Measurements from ENCODE around the gene SLC1A3.
"Not testable (repeated sequence)": the region's sequence is repeated elsewhere in the genome, so short reads cannot be mapped to it uniquely, and the experiment has no call there.

Gene SLC1A3

GRCh38 chr5:36606428-36607113 lies at the start of gene SLC1A3:
SLC1A3 (plus strand) TSS chr5:36606606; CDS start chr5:36608424, 1,818 bp downstream.
- peak; percentile 34 for DNase-seq (ENCODE audit: low read depth, low spot score)
- H3K27ac ChIP-seq = peak within 1 kb of the TSS; percentile 31

- no peak for DNase-seq (ENCODE audit: low read depth, low spot score)
Observed at GRCh38 chr5:36558641-36559040, 47.8 kb upstream of the SLC1A3 start.

GRCh38 chr5:36561601-36562000 lies 44.8 kb upstream of the SLC1A3 start:
- no peak overlapping the region for H3K27ac ChIP-seq
- no peak for DNase-seq (ENCODE audit: low read depth, low spot score)

More at GRCh38 chr5:36558641-36559040, 47.8 kb upstream of the SLC1A3 start:
- H3K27ac ChIP-seq = no peak overlapping the region

- H3K27ac ChIP-seq = no peak overlapping the region
- DNase-seq (ENCODE audit: low read depth, low spot score) = no peak
Observed at GRCh38 chr5:36569491-36569890, 36.9 kb upstream of the SLC1A3 start.

- DNase-seq (ENCODE audit: low read depth, low spot score) = no peak
- no peak overlapping the region for H3K27ac ChIP-seq
Observed at GRCh38 chr5:36570301-36571095, 35.9 kb upstream of the SLC1A3 start.

DNA sequence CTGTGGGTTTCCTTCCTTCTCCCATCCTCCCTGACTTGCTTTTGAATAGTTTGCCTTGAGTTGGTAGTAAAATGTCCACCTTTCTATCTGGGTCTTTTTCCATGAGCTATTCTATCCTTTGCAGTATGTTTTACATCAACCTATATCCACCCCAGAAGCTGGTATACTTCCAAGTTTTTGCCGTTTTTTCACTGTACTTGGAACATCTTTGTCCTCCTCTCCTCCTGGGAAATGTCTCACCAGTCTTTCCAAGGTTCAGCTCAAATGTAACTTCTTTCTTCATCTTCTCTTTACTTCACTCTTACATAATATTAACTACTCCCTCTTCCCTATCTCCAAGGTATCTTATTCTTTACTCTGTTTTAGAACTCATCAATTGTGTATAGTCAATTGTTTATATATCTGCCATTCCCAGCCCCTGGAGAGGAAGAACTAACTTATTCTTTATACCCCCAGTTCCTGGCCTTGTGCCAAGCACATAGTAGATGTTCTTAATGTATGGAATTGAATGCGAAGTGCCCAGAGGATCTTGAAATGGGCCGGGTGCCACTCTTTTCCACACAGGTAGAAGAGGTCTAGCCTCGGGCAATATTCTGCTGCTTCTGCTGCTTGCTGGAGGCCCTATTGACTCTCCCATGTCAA lies 34.9 kb upstream of the SLC1A3 start:
- DNase-seq (ENCODE audit: low read depth, low spot score) = no peak
- H3K27ac ChIP-seq = no peak overlapping the region

- DNase-seq (ENCODE audit: low read depth, low spot score) = peak; percentile 50
- peak overlapping the region; percentile 82 for H3K27ac ChIP-seq
Observed at GRCh38 chr5:36573438-36573837, 33.0 kb upstream of the SLC1A3 start.

DNA sequence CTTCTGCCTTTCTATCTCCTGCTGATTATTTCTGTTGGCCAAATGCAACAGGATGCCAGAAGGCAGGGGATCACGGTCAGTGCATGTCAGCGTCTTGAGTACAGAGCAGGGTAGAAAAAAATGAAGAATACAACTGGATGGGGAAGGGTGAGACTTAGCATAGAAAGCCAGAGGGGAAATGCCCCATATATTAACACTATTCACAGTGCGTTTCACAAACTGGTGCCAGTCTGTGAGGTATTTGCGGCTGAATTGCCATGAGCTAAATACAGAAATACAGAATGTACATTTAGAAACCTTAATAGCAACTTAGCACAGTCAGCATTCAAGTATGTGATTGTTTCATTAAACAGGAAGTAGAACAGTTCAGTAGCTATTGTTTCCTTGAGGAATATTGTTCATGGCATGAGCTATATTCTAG lies 31.0 kb upstream of the SLC1A3 start:
- DNase-seq (ENCODE audit: low read depth, low spot score) = peak; percentile 41
- H3K27ac ChIP-seq = peak overlapping the region; percentile 82

DNA sequence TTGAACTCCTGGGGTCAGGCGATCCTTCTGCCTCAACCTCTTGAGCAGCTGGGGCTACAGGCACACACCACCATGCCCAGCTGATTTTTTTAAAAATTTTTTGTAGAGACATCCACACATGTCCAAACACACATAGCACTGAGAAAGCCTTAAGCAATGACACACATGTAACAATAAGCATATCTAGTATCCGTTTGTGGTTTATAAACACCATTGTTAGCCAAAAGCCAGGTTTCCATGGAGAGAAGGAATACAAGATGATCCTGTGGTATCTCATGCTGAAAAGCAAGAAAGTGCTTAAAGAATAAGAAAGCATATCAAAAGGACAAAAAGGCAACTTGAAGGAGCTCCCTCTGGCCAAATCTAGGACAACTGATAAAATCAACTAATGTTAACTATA lies 29.7 kb upstream of the SLC1A3 start:
- no peak for DNase-seq (ENCODE audit: low read depth, low spot score)
- no peak overlapping the region for H3K27ac ChIP-seq

DNA sequence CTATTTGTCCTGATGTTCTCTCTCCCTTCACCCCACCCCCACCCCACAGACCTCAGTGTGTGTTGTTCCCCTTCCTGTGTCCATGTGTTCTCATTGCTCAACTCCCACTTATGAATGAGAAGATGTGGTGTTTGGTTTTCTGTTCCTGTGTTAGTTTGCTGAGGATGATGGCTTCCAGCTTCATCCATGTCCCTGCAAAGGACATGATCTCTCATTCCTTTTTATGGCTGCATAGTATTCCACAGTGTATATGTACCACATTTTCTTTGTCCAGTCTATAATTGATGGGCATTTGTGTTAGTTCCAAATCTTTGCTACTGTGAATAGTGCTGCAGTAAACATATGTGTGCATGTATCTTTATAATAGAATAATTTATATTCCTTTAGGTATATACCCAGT lies 26.5 kb upstream of the SLC1A3 start:
- not testable (repeated sequence) for H3K27ac ChIP-seq; DNase-seq (ENCODE audit: low read depth, low spot score)

- no peak for DNase-seq (ENCODE audit: low read depth, low spot score)
- no peak overlapping the region for H3K27ac ChIP-seq
Observed at GRCh38 chr5:36581070-36581469, 25.3 kb upstream of the SLC1A3 start.

DNA sequence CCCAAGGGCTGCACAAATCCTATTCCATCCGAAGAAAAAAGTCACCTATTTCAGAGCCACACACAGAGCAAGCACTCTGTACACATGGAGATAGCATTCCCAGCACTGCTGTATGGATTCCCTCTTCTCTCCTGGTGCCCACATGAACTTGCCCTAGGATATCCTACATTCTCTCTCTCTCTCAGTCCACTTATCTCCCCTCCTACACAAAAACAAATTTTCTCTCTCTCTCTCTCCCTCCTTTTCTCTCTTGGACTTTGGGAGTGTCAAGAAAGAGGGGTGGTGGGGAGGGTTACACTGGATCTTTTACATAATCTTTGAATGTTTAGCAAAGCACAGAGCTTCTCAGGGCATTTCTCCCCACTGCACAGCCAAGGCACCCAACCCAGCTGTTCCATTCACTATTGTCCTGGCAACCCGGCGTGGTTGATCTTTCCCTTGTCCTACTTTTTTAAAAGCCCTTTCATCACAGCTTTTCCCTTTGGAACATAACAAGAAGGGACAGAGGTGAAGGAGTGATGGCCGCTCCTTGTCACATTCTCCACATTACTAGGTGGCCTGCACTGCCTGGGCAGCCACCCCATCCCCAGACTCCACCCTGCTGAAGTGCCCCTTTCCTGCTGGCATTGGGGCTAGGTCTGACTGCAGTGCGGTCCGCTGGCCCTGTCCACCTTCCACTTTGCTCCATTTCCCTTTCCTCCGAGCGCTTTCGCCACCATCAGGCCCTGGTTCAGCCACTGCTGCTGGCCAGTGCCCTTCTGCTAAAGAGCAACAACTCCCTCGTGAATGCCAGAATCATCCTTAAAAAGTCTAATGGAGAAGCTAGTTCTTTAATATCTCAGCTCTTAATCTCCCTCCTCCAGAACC lies 22.2 kb upstream of the SLC1A3 start:
- DNase-seq (ENCODE audit: low read depth, low spot score) = no peak
- H3K27ac ChIP-seq = no peak overlapping the region

DNA sequence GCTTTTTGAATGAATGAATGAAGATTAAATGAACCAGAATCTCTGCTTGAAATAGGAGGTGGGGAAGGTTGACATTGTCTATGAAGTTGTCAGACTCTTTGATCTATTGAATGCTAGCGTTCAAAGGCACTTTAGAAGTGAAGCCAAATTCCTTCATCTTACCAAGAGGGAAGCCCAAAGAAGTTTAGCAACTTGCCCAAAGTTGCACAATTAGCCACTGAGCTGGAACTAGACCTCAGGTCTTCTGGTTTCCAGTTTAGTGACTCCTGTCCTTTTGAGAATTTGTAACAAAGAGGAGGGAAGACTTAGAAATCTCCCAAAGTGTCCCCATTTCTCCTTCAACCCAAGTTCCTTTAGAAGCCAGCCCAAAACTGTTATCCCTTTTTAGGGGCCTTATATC lies 20.7 kb upstream of the SLC1A3 start:
- DNase-seq (ENCODE audit: low read depth, low spot score) = no peak
- no peak overlapping the region for H3K27ac ChIP-seq

- no peak for DNase-seq (ENCODE audit: low read depth, low spot score)
- no peak overlapping the region for H3K27ac ChIP-seq
Observed at GRCh38 chr5:36587354-36587753, 19.1 kb upstream of the SLC1A3 start.

- DNase-seq (ENCODE audit: low read depth, low spot score); H3K27ac ChIP-seq: not testable (repeated sequence)
Observed at GRCh38 chr5:36589735-36590134, 16.7 kb upstream of the SLC1A3 start.

GRCh38 chr5:36590513-36591286 lies 15.7 kb upstream of the SLC1A3 start:
- no peak overlapping the region for H3K27ac ChIP-seq

GRCh38 chr5:36593867-36594266 lies 12.5 kb upstream of the SLC1A3 start:
- DNase-seq (ENCODE audit: low read depth, low spot score) = no peak
- H3K27ac ChIP-seq = no peak overlapping the region

More at GRCh38 chr5:36590513-36591286, 15.7 kb upstream of the SLC1A3 start:
- DNase-seq (ENCODE audit: low read depth, low spot score) = no peak

- H3K27ac ChIP-seq = no peak overlapping the region
- DNase-seq (ENCODE audit: low read depth, low spot score) = no peak
Observed at GRCh38 chr5:36596247-36596646, 10.2 kb upstream of the SLC1A3 start.

DNA sequence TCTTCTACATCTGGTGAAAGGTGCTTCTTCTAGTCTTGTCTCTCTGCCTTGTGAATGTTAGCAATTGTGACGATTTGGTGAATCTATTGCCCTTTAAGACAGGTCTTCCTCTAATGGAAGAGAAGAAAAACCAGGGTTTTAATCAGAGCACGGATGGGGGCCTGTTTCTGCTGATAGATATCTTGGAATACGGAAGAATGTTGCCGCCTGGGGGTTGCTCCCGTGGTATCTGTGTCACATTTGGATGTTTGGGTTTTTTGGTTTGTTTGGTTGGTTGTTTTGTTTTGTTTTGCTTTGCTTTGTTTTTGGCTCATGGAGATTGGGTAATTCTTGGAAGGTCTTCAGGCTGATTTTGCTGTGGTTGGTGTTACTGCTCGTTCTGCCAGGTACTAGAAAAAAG lies 9.7 kb upstream of the SLC1A3 start:
- no peak overlapping the region for H3K27ac ChIP-seq
- no peak for DNase-seq (ENCODE audit: low read depth, low spot score)

All from epithelial cell of prostate (primary cell).